Fibroblast of the conjunctiva (primary cell): ENCODE data around the gene PGRMC2.

Source experiments
- DNase-seq: peaks from one replicate; pipeline ENCODE4 v3.0.0-alpha.2; 2010; ENCODE audit warnings: low read depth

The PGRMC2 gene

GRCh38 chr4:128220286-128221235 lies 67.1 kb downstream of the PGRMC2 start:
- peak; percentile 45 for DNase-seq
